NCI-H2081 (cell line): Measurements from ENCODE around the gene DGKZ.

Source experiments
- DNase-seq, 2 experiments: peaks; one replicate each; lab custom pipeline; 2025; lab: John Stamatoyannopoulos, UW

DGKZ gene

GRCh38 chr11:46392421-46393230 is 45.4 kb downstream of the DGKZ start:
- no peak for DNase-seq

DNA sequence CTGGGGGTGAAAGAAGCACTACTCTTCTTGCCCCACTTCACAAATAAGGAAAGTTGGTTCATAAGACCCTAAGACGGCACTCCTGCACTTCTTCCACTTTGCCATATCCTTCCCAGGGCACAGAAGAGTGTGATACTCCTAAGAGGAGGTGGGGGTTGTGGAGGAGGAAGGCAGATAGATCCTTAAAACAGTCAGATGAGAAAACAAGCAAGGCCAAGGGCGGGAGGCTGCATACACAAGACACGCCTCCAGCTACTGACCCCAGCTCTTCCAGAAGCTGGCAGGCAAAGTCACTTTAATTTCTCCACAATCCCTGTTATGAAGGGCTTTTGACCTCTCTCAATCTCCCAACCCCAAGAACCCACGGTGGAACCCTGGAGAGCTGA is 46.0 kb downstream of the DGKZ start:
- DNase-seq: no peak

GRCh38 chr11:46393759-46394158 is 46.5 kb downstream of the DGKZ start:
- DNase-seq: no peak

- DNase-seq: no peak
Observed at GRCh38 chr11:46397526-46397925, 50.3 kb downstream of the DGKZ start.

DNA sequence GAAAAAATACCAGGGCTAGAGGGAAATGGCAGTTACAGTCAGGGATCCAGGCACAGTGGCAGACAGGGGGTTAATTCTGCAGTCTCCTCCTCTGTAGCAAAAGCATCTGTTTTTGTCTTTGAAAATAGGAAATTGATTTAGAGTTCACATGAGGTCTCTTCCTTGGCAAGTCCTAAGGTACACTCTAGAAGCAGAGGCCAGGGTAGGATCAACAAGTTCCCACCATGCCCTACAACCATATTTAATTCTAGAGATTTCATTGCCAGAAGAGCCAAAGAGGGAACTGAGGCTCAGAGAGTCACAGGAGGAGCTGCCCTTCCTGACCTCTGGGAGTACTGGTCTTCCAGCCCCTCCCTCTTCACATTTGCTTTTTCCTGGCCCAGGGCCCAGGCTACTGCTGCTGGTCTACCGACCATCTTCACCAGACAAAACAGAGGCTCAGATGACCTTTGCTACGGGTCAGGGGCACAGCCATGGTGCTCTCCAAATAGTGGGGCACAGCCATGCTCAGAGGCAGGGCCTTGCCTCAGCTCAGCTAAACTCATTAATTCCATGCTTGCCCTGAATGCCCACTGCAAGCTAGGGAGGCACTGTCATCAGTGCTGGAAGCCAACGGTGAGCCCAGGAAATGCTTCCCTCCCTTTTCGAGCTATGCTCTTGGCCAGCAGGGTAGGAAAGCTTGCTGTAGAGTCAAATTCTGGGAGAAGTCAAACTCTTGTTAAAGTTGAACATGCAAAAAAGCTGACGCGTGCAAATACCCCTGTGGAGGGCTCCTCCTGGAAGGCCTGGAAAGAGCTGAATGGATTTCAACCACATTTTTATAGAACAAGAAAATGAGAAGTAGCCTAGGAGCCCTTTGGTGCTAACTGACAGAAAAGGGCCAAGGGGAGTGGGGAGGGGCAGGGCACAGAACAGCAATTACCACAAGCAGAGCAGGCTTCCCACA is 56.0 kb downstream of the DGKZ start:
- no peak for DNase-seq

GRCh38 chr11:46404476-46405017 is 57.3 kb downstream of the DGKZ start:
- DNase-seq: no peak

DNA sequence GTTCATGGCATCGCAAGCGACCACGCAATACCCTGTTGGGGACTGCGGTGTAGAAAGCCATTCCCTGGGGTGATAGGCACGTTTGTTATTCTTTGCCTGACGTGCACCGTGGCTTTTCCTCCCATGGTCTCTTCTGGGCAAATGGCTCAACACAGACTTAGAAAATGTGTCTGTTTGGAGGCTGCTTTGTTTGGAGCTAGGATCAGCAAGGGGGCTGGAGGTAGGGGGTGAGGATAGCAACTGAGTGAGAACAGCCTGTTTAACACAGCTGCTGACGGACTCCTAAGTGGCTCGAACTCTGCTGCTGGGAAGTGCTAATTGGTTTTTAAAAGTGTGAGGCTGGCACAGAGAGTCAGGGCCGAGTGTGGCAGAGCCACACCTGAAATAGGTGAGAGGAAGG is 60.4 kb downstream of the DGKZ start:
- no peak for DNase-seq

DNA sequence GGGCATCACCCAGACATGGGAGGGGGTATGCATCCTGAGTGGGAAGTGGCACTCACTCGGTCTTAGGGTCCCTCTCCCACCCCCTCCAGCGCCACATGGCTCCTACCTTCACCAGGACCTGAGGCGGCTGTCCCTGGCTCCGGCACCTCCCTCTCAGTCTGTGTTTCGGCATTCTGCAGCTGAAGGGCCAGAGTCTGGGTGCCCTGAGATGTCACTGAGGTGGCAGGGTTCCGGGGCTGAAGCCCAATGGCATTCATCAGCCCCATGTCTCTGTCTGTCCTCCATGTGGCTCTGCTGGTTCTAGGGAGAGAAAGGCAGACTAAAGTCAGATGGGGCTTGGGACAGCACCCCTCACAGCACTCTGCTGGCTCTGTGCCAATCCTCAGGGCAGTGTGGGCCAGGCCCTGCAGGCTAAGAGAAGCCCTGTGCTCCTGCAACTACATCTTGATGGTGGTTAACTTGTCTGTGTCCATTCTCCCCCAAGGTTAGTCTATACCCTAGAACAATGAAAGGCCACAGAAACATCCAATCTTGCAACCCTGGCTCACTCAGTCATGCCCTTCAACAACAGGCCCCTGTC is 61.2 kb downstream of the DGKZ start:
- DNase-seq: no peak

DNA sequence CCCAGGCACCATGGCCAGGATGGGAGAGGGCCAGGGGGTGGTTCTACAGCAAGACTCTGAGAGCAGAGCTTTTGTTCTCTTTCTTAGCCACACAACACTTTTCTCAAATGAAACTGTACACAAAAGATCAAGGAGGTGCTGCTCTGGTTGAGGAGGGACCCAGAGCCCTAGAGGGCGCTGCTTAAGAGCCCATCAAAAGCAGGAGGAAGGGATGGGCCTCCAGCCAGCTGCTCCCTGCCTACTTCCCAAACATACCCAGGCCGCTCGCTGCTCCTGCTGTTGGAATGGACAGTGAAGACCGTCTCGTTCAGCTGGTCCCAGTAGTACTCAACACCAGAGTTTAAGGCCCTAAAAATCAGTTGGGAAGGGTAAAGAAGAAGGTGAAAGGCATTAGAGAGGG is 62.8 kb downstream of the DGKZ start:
- peak; percentile 42 to 65 for DNase-seq

GRCh38 chr11:46413760-46414465 is 66.7 kb downstream of the DGKZ start:
- peak; percentile 44 to 99 for DNase-seq

GRCh38 chr11:46414466-46414796 is 67.2 kb downstream of the DGKZ start:
- DNase-seq: peak; percentile 99

DNA sequence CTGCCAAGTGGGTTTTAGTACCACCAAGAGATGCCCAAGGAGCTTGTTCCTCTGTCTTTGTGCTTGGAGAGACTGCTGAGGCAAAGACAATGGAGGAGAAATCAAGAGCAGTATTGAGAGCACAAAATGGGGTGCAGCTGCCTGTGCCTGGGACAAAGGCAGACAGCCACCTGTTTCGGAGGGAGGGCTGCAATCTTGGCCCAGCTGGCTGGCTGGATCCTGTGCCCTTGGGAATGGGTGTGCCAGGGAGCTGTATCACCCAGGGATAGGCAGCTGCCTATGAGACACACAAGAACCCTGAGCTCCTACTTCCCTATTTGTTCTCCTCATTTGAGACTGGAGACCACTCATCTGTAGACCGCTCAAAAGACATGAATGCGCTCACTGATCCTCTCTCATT is 67.6 kb downstream of the DGKZ start:
- peak; percentile 69 to 89 for DNase-seq

GRCh38 chr11:46417711-46418110 is 70.4 kb downstream of the DGKZ start:
- DNase-seq: no peak

DNA sequence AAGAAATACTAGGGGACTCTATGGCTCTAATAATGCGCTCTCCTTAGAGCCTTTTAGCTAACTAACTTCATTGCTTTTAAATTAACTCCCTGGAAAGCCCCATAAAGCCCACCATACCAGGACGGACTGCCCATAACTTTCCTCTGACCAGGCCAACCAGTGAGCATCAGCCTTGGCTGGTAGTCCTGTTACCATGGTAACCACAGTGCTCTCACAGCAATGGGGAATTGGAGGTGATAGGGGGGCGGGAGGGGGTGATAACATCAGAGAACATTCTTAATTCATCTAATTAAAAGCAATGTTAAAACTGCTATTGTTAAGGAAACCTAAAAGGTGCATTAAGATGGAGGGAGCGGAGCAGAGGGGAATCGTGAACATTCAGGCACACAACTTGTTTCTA is 71.5 kb downstream of the DGKZ start:
- no peak for DNase-seq

- DNase-seq: no peak
Observed at GRCh38 chr11:46420513-46420912, 73.2 kb downstream of the DGKZ start.

DNA sequence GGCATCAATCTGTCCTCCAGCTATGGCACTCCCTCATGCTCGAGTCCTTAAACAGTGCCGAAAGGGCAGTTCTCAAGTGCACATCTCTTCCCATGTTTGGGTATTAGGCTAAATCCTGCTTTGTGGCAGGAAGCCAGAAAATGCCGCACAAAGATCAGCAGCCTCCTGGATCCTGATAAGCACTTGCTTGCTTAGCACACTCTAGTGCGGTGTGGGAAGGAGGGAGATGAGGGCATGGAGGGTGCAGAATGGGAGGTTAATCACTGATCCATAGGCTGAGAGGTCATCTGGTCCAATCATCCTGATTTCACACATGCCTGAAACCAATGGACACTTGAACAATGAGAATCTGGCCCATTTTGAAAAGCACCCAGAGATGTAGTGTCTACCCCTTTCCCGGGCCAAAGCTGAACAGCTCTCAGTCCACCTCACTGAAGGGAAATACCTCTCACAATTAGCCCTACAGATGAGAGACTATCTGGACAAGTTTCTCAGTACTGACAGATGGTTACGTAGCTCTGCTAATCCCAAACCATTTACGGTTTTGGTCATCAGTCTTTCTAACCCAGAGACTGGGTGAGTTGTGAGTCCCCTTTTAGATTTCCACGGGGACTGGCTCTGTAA is 74.1 kb downstream of the DGKZ start:
- DNase-seq: no peak

- no peak for DNase-seq
Observed at GRCh38 chr11:46422588-46422987, 75.3 kb downstream of the DGKZ start.

- DNase-seq: no peak
Observed at GRCh38 chr11:46426233-46426991, 79.1 kb downstream of the DGKZ start.

GRCh38 chr11:46427364-46427763 is 80.1 kb downstream of the DGKZ start:
- no peak for DNase-seq

DNA sequence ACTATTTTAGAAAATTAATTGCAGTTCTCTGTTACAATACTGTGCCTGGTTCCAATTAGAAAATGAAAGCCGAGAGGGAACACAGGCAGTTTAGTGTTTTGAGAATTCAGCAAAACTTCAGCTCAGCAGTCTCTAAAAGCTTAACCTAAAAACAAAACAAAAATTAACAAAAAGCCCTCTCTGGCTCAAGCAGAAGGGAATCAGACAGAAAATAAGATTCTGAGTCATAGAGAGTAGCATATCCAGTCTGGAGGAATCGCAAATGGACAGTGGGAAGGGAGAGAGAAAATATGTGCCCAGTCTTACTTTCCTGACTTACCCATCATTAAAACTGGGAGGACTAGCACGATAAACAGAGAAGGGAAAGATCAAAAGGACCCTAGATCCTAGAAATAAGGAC is 82.5 kb downstream of the DGKZ start:
- DNase-seq: no peak
